RPMI7951 (cell line): ENCODE measurements around the gene URGCP. TPM values are rescaled to one million over a fixed set of nuclear protein-coding genes. Genes with fewer than 3 reads are reported as not detected.

ENCODE experiments used
- total RNA-seq: library from RNA; depleted of rRNA; stranded (reverse); fragments of >200 nt; shearing (Covaris generic); gene quantifications from 2 replicates; pipeline ENCODE4 v1.2.3, GENCODE V29; 2014; rRNA removed

URGCP gene
- total RNA-seq, 1 experiment from 2014 or later: 29.4 TPM

Other genes starting within 250 kb of the URGCP start
- gene COA1, start 177.1 kb downstream of the URGCP start, total RNA-seq: 228 and 245 TPM in 2 replicates
- 65.5 and 84.7 TPM in 2 replicates for gene BLVRA, start 147.9 kb downstream of the URGCP start, total RNA-seq
- 190 and 247 TPM in 2 replicates for gene MRPS24, start 37.1 kb downstream of the URGCP start, total RNA-seq
- 17.3 and 24.6 TPM in 2 replicates for gene UBE2D4, start 19.8 kb upstream of the URGCP start, total RNA-seq
- gene SPDYE1, start 91.3 kb upstream of the URGCP start, total RNA-seq: not detected in 2 replicates
- 123 and 148 TPM in 2 replicates for gene DBNL, start 138.1 kb upstream of the URGCP start, total RNA-seq
- 0.36 and 0.78 TPM in 2 replicates for gene PGAM2, start 159.0 kb upstream of the URGCP start, total RNA-seq
- 13.1 and 35.0 TPM in 2 replicates for gene POLM, start 175.9 kb upstream of the URGCP start, total RNA-seq
- gene AEBP1, start 197.7 kb upstream of the URGCP start, total RNA-seq: 73.7 and 79.7 TPM in 2 replicates
- 193 and 210 TPM in 2 replicates for gene POLD2, start 217.0 kb upstream of the URGCP start, total RNA-seq
- not detected in 2 replicates for gene MYL7, start 234.7 kb upstream of the URGCP start, total RNA-seq